H9 (cell line): ENCODE measurements around the gene EIF4H. TPM values are rescaled to one million over a fixed set of nuclear protein-coding genes. Genes with fewer than 3 reads are reported as not detected.

ENCODE experiments used
- DNase-seq: peaks from one replicate; pipeline ENCODE4 v3.0.0-alpha.2; 2017
- H2AFZ ChIP-seq: one replicate; pipeline ENCODE4 v1.6.1; 2013; ENCODE audit warnings: mild to moderate bottlenecking, low read length, control low read depth, moderate library complexity
- H2AK5ac ChIP-seq: 2 replicates; pipeline ENCODE4 v1.6.1; 2013; ENCODE audit warnings: low read length, control low read depth, mixed read lengths; ENCODE audit not compliant: insufficient read length
- H2BK120ac ChIP-seq: one replicate; pipeline ENCODE4 v1.6.1; 2013; ENCODE audit warnings: low read depth, mild to moderate bottlenecking, low read length, control low read depth, inconsistent platforms; ENCODE audit not compliant: poor library complexity, severe bottlenecking
- H2BK12ac ChIP-seq: 2 replicates; pipeline ENCODE4 v1.6.1; 2013; ENCODE audit warnings: low read length, control low read depth, mixed read lengths, low read depth; ENCODE audit not compliant: insufficient read length
- H2BK15ac ChIP-seq: 2 replicates; pipeline ENCODE4 v1.6.1; 2013; ENCODE audit warnings: low read depth, low read length, control low read depth
- H2BK20ac ChIP-seq: one replicate; pipeline ENCODE4 v1.6.1; 2013; ENCODE audit warnings: low read depth, mild to moderate bottlenecking, low read length, control low read depth, inconsistent platforms; ENCODE audit not compliant: poor library complexity, severe bottlenecking
- H2BK5ac ChIP-seq: 2 replicates; pipeline ENCODE4 v1.6.1; 2013; ENCODE audit warnings: low read length, control low read depth, mixed read lengths; ENCODE audit not compliant: insufficient read length
- H3K14ac ChIP-seq: 2 replicates; pipeline ENCODE4 v1.6.1; 2013; ENCODE audit warnings: low read length, control low read depth; ENCODE audit not compliant: insufficient read depth
- H3K18ac ChIP-seq: 2 replicates; pipeline ENCODE4 v1.6.1; 2013; ENCODE audit warnings: low read depth, mild to moderate bottlenecking, mixed read lengths, low read length, control low read depth; ENCODE audit not compliant: insufficient read length
- H3K23ac ChIP-seq: 2 replicates; pipeline ENCODE4 v1.6.1; 2013; ENCODE audit warnings: low read length, control low read depth, mixed read lengths, low read depth; ENCODE audit not compliant: insufficient read length
- H3K23me2 ChIP-seq: 2 replicates; pipeline ENCODE4 v1.6.1; 2013; ENCODE audit warnings: low read depth, mild to moderate bottlenecking, mixed read lengths, low read length, control low read depth; ENCODE audit not compliant: insufficient read length, poor library complexity, severe bottlenecking
- H3K27ac ChIP-seq: 2 replicates; pipeline ENCODE4 v1.5.1; 2013; ENCODE audit warnings: low read length, control low read depth, mixed read lengths, low read depth; ENCODE audit not compliant: insufficient read length
- H3K27me3 ChIP-seq: 2 replicates; pipeline ENCODE4 v1.6.1; 2013; ENCODE audit warnings: low read length, control low read depth, inconsistent platforms; ENCODE audit not compliant: insufficient read depth
- H3K4ac ChIP-seq: 2 replicates; pipeline ENCODE4 v1.6.1; 2013; ENCODE audit warnings: low read depth, mild to moderate bottlenecking, control low read depth, inconsistent platforms, low read length, moderate library complexity
- H3K4me1 ChIP-seq: 2 replicates; pipeline ENCODE4 v1.6.1; 2013; ENCODE audit warnings: low read length, control low read depth, inconsistent platforms; ENCODE audit not compliant: insufficient read depth
- H3K4me2 ChIP-seq: 2 replicates; pipeline ENCODE4 v1.6.1; 2013; ENCODE audit warnings: low read length, control low read depth, mixed read lengths; ENCODE audit not compliant: insufficient read length, insufficient read depth
- H3K56ac ChIP-seq: 2 replicates; pipeline ENCODE4 v1.6.1; 2013; ENCODE audit warnings: low read depth, mild to moderate bottlenecking, mixed read lengths, low read length, control low read depth; ENCODE audit not compliant: insufficient read length
- H3K79me1 ChIP-seq: 2 replicates; pipeline ENCODE4 v1.6.1; 2013; ENCODE audit warnings: low read depth, mild to moderate bottlenecking, moderate library complexity, low read length, control low read depth, inconsistent platforms; ENCODE audit not compliant: insufficient read depth, poor library complexity, severe bottlenecking
- H3K79me2 ChIP-seq: 2 replicates; pipeline ENCODE4 v1.6.1; 2013; ENCODE audit warnings: low read length, control low read depth, inconsistent platforms; ENCODE audit not compliant: insufficient read depth
- H3K9ac ChIP-seq: 2 replicates; pipeline ENCODE4 v1.6.1; 2013; ENCODE audit warnings: low read length, control low read depth, mixed read lengths; ENCODE audit not compliant: insufficient read length; ENCODE audit errors: extremely low read depth
- H3K9me3 ChIP-seq: one replicate; pipeline ENCODE4 v1.6.1; 2013; ENCODE audit warnings: low read depth, low read length, inconsistent platforms; ENCODE audit not compliant: control insufficient read depth
- H3T11ph ChIP-seq: one replicate; pipeline ENCODE4 v1.6.1; 2013; ENCODE audit warnings: mild to moderate bottlenecking, low read length, control low read depth, inconsistent platforms
- H4K20me1 ChIP-seq: one replicate; pipeline ENCODE4 v1.6.1; 2013; ENCODE audit not compliant: control insufficient read depth, insufficient read length, insufficient read depth
- H4K5ac ChIP-seq: 2 replicates; pipeline ENCODE4 v1.6.1; 2013; ENCODE audit warnings: low read depth, mild to moderate bottlenecking, mixed read lengths, low read length, control low read depth; ENCODE audit not compliant: insufficient read length
- H4K8ac ChIP-seq: replicated peaks from 2 replicates; pipeline ENCODE4 v1.6.1; 2013; ENCODE audit warnings: low read length, control low read depth, mixed read lengths, low read depth; ENCODE audit not compliant: insufficient read length
- H4K91ac ChIP-seq: 2 replicates; pipeline ENCODE4 v1.6.1; 2013; ENCODE audit warnings: low read depth, mild to moderate bottlenecking, moderate library complexity, mixed read lengths, low read length, control low read depth; ENCODE audit not compliant: insufficient read length
- H3K27ac Mint-ChIP-seq, 3 experiments: 2 replicates in 2 of 3; 3 replicates in 1 of 3; pipeline ENCODE4 v1.8.0; 2020 to 2021; ENCODE audit warnings: mixed read lengths in 3 of 3, mild to moderate bottlenecking in 1 of 3, moderate library complexity in 1 of 3
- H3K27me3 Mint-ChIP-seq: 2 replicates; pipeline ENCODE4 v1.8.0; 2021; ENCODE audit warnings: low read depth, mild to moderate bottlenecking, moderate library complexity, mixed read lengths
- H3K36me3 Mint-ChIP-seq, 3 experiments: 2 replicates in 2 of 3; 3 replicates in 1 of 3; pipeline ENCODE4 v1.8.0; 2020 to 2021; ENCODE audit warnings: low read depth in 3 of 3, mixed read lengths in 3 of 3; ENCODE audit not compliant: insufficient read depth in 1 of 3
- H3K4me1 Mint-ChIP-seq, 2 experiments: 2 replicates each; pipeline ENCODE4 v1.8.0; 2020; ENCODE audit warnings: mixed read lengths in 2 of 2
- H3K4me3 Mint-ChIP-seq, 2 experiments: 2 replicates in 1 of 2; 3 replicates in 1 of 2; pipeline ENCODE4 v1.8.0; 2020 to 2021; ENCODE audit warnings: mild to moderate bottlenecking in 2 of 2, mixed read lengths in 2 of 2, moderate library complexity in 1 of 2
- H3K9me3 Mint-ChIP-seq, 2 experiments: 2 replicates in 1 of 2; 3 replicates in 1 of 2; pipeline ENCODE4 v1.8.0; 2020; ENCODE audit warnings: mild to moderate bottlenecking in 2 of 2, mixed read lengths in 2 of 2, moderate library complexity in 1 of 2
- CTCF ChIP-seq: fragments of 200-600 bp; sonication (generic); conservative IDR thresholded peaks from 3 replicates; pipeline ENCODE4 v1.8.0; 2021; ENCODE audit warnings: antibody characterized with exemption, mild to moderate bottlenecking
- WGBS: extraction: QIAGEN DNeasy Blood & Tissue Kit; methylation state at CpG from one replicate; pipeline ENCODE4 v1.1.7; 2013; ENCODE audit warnings: missing lambda C conversion rate, low lambda C conversion rate, mixed read lengths; ENCODE audit not compliant: insufficient read length; ENCODE audit errors: extremely low coverage; 5-methylcytosine and 5-hydroxymethylcytosine counted together
- total RNA-seq: library from RNA; stranded (reverse); gene quantifications from 2 replicates; pipeline ENCODE4 v1.2.1, GENCODE V29; 2021

Gene EIF4H
- total RNA-seq, 1 experiment from 2014 or later, result 363 TPM

- no peak overlapping the region for H3T11ph ChIP-seq
- no peak overlapping the region for H3K27ac ChIP-seq
- H3K79me1 ChIP-seq, result peaks cover 24% of the 10 kb centered on the region
- Mint-ChIP-seq H3K4me3 (no peak overlapping the region), H3K27me3 (no peaks in the 10 kb centered on the region; the same call in 1 of the 2 replicates), H3K9me3 (no peaks in the 10 kb centered on the region; a peak in 1 of 5 replicates), H3K36me3 (peaks cover 32 to 65% (median 56%) of the 10 kb centered on the region in 3 experiments), H3K27ac (peak overlapping the region in 1 of 3 experiments; percentile 46; a peak in 1 of 7 replicates), H3K4me1 (peaks cover 28 to 30% of the 10 kb centered on the region in 2 experiments)
- no peak overlapping the region for H2BK5ac ChIP-seq
- H3K56ac ChIP-seq, result no peak overlapping the region
- no peak overlapping the region for H2BK20ac ChIP-seq
- no peaks in the 10 kb centered on the region; the same call in 1 of the 2 replicates for H3K4me1 ChIP-seq
- H2AFZ ChIP-seq, result no peak overlapping the region
- H3K18ac ChIP-seq, result no peak overlapping the region
- no peak overlapping the region for H4K8ac ChIP-seq
- no peaks in the 10 kb centered on the region for H3K9me3 ChIP-seq
- H4K20me1 ChIP-seq, result no peaks in the 10 kb centered on the region
- H4K5ac ChIP-seq, result no peak overlapping the region
- DNase-seq, result no peak
- H3K23me2 ChIP-seq, result no peaks in the 10 kb centered on the region
- no peak overlapping the region for H2BK15ac ChIP-seq
- H3K79me2 ChIP-seq, result peaks cover 55% of the 10 kb centered on the region
- no peak overlapping the region for H2AK5ac ChIP-seq
- H2BK12ac ChIP-seq, result no peak overlapping the region
- H3K4ac ChIP-seq, result no peak overlapping the region
- WGBS, result no CpG with 5 or more reads among the region's 5 CpGs
- H3K27me3 ChIP-seq, result no peaks in the 10 kb centered on the region
- H3K23ac ChIP-seq, result no peak overlapping the region
- no peak for TF ChIP-seq CTCF
- H3K4me2 ChIP-seq, result no peak overlapping the region
- no peak overlapping the region for H3K9ac ChIP-seq
- no peak overlapping the region for H3K14ac ChIP-seq
- no peak overlapping the region for H2BK120ac ChIP-seq
- no peak overlapping the region for H4K91ac ChIP-seq
These were observed 11.5 kb downstream of the EIF4H start for GRCh38 chr7:74185636-74186035.
